Adrenal gland (tissue), 5 donors: ENCODE results near the gene TGM4.

Experiments used
- CTCF ChIP-seq, 6 experiments: fragments of 450-650 bp in 4 of 6; fragments of 200-600 bp in 2 of 6; sonication (generic) in 1 of 6; IDR thresholded peaks; 1 replicate in 5 of 6; 2 replicates in 1 of 6; pipeline versions ENCODE4 v1.5.1 to v1.8.0; 2016 to 2021; ENCODE audit warnings: antibody characterized with exemption in 6 of 6, mild to moderate bottlenecking in 2 of 6, moderate library complexity in 1 of 6
- POLR2A ChIP-seq, 2 donors: fragments of 450-650 bp; IDR thresholded peaks; one replicate each; pipeline ENCODE4 v1.6.1; 2017; ENCODE audit warnings: antibody characterized with exemption in 2 of 2, mild to moderate bottlenecking in 2 of 2, moderate library complexity in 1 of 2
- donor health status: DM: no; HTN: no; CAD: no.

GRCh38 chr3:44939581-44940036, 65.2 kb downstream of the TGM4 start:
- TF ChIP-seq POLR2A (IDR thresholded peaks at IDR 0.05), result no peak
- TF ChIP-seq CTCF (IDR thresholded peaks at IDR 0.05), result no peak
